Middle frontal gyrus (tissue), 1 donor: ENCODE data around the gene HOXB3.

ENCODE experiments used
- DNase-seq: peaks from one replicate; pipeline ENCODE4 v3.0.0-alpha.2; 2015; ENCODE audit warnings: low spot score; ENCODE audit errors: extremely low spot score

Gene HOXB3

DNA sequence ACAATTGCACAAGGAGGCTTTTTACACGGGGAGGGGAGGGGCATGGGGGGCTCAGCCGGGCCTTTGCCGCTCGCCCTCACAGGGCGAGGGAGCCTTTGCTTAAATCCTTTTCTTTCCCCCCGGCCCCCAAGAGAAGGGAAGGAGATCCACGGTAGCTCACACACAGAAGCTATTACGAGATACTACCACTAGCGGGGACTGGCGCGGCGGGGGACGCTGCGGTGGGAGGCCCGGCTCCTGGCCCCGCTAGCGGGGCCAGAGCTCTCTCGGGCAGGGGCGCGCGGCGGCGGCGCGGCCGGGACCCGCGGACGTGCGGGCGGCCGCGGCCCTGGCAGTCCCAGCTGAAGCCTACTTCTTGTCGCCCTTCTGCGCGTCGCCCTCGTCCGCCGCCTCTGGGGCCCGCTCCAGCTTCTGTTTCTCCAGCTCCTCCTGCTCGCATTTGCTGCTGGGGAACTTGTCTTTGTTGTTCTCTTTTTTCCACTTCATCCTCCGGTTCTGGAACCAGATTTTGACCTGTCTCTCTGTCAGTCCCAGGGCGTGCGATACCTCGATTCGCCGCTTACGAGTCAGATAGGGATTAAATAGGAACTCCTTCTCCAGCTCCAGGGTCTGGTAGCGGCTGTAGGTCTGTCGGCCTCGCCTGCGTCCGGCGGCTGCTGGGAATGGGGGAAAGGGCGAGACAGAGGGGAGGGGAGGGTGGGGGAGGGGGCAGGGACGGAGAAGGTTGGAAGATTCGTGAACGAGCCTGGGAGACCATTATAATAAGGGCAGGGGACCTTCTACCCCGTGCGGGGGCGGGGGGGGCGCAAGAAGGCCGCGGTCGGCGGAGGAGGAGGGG is 23.0 kb upstream of the HOXB3 start:
- no peak for DNase-seq

DNA sequence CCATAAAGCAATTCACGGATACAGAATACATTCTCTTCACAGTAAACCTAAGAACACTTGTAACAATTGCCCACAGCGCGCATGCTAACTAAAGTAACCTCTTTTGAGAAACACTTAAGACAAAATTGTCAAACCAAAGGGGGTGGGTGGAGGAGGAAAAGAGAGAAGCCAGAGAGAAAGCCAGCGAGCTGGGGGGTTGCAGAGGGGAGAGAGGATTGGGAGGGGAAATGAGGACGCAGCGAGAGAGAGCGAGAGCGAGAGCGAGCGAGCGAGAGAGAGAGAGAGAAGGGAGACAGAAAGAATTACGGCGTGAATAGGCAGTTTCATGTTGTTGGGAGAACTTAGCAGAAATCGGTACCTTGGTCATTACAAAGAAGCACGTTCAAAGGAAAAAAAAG is 22.4 kb upstream of the HOXB3 start:
- DNase-seq = no peak

DNA sequence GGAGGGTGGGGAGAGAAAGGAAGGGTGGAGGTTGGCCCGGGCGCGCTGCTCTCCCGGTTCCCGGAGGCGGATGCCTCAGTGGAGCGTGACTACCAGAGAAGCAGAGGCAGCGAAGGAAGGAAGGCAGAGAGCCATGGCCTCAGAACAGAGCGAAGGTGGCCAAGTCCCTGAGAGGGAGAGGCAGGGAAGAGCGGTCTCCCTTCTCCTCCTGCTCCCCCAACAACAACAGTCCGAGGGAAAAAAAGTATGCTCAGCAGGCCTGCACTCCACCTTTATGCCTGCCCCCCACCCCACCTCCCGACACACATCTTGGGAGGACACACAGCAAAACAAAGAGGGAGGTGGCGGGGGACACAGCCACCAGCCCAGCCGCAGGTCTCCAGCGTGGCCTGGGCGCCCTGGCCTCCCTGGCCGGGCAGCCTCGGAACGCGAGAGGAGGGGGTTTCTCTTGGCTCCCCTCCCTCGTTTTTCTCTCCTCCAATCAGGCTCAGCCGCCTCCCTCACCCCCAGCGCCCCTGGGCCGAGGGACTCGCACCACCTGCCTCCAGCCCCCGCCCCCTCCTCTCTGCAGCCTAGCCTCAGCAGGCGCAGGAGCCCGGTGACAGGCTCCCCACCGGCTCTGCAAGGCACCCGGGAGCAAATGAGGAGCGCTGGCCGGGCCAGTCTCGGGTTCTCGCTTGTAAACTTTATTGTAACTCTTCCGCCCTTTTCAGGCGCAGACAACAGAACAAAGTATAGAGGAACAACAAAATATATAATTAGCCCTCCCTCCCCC is 21.8 kb upstream of the HOXB3 start:
- DNase-seq = no peak

DNA sequence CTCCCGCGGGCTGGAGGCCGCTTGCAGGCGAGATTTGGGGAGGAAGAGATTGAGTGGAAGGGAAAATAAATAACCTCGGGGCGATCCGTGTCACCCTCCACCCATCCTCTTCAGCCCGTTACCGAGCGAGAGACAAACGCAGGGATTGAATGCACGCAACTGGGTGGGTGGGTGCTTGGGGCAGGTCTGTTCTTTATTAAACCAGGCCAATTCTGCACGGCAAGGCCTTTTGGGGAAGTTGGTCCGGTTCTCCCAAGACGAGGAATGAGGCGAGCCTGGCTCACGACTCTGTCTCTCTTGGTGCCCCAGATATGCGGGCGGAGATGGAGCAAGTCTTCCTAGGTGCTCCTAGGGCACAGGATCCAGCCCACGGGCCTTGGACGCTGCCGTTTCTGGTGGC is 21.2 kb upstream of the HOXB3 start:
- DNase-seq = no peak

DNA sequence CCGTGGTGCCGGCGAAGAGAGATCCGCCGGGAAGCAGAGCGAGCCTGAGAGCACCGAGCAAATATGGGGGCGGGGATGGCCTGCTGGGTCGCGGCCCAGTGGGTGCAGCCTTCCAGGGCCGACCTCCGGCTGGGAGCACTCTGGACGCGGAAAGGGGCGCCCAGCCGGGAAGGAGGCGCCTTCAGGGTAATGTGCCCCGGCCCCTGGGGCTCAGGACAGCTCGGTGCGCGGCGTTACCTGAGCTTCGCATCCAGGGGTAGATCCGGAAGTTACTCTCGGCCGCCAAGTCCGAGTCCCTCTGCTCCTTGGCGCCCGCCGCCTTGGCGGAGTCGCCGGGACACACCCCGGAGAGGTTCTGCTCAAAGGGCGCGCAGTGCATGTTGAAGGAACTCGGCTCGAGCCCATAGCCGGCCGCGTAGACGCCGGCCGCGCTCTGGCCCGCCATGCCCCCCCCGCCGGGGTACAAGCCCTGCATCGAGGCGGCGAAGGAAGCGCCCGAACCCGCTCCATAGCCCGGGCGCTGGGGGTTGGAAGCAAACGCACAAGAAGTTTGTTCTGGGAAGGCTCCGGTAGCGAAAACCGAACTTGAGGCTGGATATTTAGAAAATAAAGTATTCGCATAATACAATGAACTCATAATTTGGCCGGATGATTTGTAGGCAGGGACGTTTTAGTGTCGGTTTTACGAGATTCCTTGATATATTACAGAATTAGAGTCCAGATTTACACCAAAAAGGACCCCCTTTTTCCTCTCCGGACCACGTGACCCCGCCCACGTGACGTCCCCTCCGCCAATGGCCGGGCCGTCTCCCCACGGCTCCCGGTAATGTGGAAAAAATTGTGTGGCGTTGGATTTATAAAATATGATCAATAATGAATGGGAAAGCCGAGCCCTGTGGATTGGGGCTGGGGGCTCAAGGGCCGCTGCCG is 20.5 kb upstream of the HOXB3 start, which contains the start of gene HOXB7:
HOXB7 (minus strand) TSS at position 736 of the 930 bp plus-strand sequence; CDS start at position 637, 99 bp downstream.
- DNase-seq = no peak

DNA sequence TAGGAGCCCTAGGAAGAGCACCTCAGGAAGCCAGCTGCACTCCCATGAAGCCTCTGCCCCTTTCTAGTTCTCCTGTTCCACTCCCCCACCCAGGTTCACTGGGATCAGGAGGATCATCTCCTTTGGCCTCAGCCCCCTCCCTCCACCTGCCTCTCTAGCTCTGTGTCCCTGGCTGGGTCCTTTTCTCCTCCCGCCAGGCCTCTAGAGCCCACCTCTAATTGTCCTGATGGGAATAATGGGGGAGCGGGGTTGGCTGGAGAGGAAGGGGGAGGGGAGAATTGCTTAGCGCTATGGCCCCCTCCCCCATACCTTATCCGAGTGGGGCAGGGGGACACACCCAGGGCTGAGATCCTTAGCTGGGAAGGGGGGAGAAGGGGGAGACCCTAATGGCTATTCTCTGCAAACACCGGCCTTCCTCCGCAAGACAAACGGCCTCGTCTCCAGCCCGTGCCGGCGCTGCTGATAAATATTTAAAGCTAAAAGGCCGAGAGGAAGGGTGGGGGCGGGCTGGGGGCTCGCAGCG is 19.8 kb upstream of the HOXB3 start:
- DNase-seq = no peak

DNA sequence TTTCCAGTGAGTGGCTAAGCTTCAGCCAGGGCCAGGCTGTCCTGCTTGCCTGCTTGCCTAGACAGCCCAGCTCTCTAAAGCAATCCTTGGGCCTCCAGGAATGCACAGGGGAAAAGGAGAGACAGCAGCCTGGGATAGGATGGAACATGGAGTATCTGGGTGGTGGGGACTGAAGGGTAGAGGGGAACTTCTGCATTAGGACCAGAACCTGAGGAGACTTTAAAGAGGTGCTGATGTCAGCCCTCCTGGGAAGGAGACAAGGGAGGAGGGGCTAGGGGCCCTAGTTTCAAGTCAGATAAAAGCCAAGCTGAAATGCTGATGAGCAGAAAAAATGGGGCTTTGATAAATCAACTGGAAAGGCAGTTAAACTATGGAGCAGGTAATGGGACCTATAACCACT is 19.0 kb upstream of the HOXB3 start:
- DNase-seq = no peak

DNA sequence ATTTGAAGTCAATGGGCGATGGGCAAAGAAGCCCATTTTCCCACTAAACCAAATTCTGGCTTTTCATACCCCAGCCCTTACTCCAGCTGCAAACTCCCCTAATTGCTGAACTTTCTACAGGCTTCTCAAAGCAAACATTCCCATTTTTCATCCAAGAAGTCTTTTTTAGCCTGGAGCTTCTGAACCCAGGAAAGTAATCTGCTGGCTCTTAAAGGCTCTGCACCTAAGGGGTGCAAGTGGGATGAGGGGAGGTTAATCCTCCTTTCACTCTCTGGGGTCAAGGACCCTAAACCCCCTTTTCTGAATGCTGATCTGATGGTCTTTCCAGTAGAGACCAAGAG is 18.4 kb upstream of the HOXB3 start:
- no peak for DNase-seq

DNA sequence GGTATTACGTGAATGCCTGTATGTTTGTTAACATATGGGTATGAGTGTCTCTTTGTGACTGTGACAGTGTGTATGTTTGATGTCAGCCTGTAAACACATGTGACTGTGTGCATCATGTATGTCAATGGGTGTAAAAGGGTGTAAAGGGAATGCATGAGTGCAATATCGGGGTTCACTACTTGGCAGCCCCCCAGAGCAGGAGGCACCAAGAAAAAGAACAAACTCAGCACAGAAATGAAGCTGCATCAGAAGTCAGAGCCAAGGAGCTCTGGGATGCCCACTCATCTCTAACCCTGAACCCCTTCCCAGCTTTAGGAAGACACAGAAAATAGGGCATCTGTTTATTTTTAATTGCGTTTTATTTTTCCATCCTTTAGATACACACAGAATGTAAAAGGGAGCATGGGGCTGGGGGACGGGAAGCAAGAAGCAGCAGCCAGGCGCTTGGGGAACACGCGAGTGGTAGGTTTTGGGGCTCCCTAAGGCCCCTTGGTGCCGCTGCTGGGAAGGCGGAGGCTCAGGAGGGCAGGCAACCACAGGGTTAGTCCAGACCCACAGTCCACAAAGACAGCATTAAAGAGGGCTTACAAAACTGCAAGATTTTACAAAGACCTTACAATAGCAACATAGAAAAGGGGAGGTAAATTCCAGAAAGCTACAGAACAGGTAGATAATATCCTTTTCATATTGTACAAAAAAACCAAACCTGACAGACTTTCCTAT is 17.0 kb upstream of the HOXB3 start:
- no peak for DNase-seq

DNA sequence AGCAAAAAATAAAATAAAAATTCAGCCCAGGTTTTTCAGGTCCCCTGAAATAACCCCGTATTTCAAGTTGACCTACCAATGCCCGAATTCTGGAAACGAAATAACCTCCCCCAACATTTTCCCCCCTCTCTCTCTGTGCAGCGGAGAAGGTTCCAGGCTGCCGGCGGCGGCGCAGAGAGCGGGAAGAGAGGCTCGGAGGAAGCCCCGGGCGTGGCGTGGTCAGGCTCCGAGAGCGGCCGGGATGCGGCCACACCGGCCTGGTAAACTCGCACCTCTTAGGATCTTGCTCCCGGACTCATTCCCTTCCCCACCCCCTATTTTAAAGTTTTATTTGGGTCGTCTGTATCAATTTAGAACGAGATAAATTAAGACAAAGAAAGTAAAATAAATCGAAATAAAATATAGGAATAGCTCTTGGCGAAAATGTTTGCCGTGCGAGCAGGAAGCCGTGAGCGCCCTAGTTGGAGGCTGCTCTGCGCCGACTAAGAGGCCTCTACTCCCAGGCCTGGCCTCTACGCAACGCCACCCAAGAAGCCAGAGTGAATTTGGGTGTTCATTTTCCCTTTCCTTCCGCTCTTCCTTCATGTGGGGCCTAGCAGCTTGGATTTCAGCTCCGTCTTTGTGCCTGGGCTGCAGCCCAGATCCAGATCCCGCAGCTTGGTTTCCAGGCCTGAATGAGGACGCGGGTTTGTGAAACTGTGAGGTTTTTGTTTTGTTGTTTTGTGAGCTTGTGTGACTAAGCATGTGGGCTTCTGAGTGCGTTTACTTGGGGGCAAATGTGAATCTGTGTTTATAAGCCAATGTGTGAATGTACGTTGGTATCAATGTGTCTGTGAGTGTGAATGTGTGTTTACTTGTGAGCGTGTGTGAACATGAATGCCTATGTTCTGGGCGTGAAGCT is 16.2 kb upstream of the HOXB3 start:
- no peak for DNase-seq

DNA sequence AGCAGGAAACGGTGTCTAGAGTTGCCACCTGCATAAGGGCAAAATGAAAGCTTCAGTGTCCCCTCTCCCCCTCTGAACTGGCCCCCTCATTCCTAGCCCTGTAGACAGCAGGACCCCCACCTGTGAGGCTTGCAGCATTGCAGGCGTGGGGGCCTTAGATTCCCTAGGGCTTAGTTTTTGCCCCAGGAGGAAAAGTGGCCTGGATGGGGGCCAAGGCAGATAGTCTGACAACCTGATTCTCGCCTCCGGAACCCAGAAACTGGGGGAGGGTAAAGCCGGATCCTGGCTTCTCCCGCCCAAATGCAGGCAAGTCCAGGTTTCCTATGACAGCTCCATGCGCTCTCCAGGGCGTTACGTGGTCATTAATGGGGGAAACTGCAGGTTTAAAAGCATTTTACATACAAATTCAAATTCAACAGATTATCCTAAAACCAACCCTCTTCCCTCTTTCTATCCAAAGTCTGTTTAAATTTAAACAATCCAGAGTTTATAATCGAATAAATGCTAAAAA is 15.4 kb upstream of the HOXB3 start:
- no peak for DNase-seq

DNA sequence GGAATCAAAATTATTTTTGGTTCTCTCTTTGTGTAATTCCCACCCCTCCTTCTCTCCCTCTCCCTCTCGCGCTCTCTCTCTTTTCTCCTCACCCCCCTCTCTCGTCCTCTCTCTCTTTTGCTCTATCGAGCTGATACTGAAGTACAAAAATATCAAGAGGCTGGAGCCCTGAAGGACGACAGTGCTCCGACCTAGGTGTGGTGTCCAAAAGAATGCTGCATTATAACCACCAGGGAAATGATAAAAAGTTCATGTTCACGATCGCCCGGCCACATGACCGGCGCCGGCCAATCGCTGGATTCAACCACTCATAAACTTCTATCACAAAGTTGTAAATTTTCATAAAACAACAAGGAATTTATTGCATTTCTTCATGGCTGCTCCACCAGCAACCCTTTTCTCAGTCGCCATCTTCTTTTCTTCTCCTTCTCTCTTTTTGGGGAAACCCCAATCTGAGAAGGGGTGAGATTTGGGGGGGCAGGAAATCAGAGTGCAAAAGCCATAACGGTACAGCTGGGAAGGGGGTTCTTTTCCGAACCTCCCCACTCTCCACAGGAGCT is 14.8 kb upstream of the HOXB3 start, which contains the start of gene HOXB6:
HOXB6 (minus strand) TSS at position 217 of the 560 bp plus-strand sequence. CDS start 6,836 bp downstream, outside the sequence.
- DNase-seq = no peak

DNA sequence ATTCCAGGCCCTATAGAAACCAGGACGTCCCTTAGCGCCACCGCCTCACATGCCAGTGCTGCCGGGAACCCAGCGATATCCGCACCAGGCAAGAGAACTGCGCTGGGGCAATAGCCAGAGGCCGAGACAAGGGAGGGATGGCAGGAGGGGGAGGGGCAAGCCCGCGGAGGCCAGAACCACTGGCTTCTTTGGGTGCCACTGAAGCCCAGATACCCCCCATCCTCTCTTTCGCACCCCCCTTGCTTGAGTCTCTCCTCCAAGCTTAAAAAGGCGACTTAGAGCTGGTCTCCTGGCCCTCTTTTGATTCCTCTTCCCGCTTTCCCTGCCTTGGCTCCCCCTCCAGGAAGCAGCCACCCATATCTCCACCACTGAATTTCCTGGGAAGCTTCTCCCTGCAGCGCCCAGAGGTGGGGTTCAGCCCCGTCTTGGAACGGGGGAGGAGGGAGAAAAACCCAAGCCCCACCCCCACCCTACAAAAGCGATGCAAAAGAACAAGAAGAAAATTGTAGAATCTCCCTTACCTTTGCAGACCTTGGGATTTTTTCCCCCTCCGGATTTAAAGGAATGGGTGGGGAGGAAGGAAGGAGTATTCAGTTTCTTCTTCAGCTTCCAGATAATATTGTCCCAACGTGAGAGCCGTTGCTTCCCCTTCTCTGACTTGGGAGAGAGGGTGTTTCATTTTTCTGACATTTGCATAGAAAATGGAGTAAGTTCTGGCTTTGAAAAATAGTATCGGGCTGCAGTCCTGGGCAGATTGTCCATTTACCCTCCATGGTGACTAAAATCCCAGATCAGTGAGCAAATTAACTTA is 14.1 kb upstream of the HOXB3 start:
- no peak for DNase-seq

DNA sequence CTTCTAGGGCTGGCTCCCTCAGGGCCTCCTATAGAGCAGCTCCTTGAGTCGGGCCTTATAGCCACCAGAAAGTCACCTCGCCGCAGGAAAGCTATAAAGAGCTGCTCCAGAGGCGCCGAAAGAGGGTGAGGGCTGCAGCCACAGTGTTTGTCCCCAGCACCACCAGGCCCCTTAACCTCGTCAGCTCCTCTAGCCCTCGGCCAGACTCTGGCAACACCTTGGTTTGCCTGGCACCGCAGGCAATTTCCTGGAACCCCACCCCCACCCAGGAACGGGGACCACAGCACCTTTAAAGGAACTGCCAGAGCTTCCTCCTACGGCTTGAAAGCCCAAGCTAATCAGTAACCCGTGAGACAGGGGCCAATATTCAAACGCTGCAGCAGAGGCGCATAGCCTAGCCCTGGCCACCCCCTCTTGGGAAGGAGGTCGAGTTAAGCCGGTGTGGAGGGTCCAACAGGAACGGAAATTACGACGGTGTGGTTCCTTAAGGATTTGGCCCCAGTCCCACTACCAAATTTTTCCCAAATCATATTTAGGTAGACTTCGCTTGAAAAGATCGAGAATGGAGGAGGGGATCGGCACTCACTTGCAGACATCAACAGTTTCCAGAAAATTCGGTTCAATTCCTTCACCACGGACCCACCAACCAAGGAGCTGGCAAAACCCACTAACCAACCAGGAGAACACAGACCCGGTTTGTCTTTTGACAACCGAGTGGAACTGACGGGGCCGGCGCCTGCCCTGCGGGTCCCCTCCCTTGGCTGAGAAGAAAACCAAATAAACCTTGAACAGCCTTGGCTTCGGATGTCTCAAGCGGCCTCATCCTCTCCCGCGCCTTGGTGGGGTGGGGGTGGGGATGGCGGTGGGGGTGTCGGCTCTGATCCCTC is 11.7 kb upstream of the HOXB3 start:
- no peak for DNase-seq

DNA sequence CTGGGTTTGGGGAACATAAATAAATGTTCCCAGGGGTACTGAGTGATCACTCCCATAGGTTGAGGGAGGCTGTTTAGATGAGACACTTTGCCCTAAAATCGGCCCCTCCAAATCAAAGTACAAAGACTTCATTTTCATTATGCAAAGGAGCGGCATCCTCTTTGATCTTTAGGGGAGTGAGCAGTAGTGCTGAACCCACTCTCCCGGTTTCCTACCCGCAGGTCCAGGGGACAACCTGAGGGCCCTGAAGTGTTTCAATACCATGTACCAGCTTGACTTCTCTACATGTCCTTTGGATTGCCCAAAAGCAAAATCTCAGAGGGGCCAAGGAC is 11.1 kb upstream of the HOXB3 start:
- no peak for DNase-seq

DNA sequence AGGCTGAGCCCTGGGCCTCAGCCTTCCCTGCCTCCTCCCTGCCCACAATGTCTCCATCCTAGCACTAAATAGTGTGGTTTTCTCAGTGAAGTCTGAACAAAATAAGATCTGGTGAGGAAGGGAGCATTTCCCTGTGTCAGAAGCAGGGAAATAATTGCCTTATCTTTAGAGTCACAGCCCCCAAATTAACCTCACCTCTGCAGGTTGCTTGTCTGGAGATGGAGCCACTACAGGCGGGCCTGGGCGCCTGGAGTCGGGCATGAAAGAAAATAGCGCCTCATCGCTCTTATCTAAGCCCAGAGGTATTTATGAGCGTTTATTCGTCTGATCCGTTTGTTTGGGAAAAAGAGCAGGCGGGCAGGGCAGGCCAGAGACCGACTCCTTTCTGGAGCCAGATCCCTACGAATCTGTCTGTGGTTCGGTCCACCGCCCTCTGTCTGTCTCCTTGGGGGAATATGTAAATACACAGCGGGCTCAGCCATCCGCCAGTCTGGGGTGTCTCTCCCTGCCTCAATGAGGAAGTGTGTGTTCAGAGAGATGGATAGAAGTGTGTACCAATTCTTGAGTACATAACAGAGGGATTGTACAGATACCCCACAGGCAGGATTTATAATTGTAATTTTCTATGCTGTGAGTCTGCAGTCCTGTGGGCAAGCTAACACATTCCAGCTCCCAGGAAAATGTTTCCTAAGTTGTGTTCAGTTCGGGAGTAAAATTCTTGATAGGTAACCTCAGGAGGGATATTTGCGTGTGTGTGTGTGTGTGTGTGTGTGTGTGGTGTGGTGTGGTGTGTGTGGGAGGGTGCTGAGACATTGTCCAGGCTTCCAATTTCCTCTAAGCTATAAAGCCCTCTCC is 10.4 kb upstream of the HOXB3 start:
- no peak for DNase-seq
